GM19397 (cell line): ENCODE measurements around the gene COL4A2.

ENCODE experiments used
- ATAC-seq: cut with Tn5 transposase; IDR thresholded peaks from one replicate; pipeline ENCODE4 v1.9.1; 2021; ENCODE audit warnings: mild to moderate bottlenecking, moderate library complexity; ENCODE audit not compliant: unreplicated experiment

Gene COL4A2

DNA sequence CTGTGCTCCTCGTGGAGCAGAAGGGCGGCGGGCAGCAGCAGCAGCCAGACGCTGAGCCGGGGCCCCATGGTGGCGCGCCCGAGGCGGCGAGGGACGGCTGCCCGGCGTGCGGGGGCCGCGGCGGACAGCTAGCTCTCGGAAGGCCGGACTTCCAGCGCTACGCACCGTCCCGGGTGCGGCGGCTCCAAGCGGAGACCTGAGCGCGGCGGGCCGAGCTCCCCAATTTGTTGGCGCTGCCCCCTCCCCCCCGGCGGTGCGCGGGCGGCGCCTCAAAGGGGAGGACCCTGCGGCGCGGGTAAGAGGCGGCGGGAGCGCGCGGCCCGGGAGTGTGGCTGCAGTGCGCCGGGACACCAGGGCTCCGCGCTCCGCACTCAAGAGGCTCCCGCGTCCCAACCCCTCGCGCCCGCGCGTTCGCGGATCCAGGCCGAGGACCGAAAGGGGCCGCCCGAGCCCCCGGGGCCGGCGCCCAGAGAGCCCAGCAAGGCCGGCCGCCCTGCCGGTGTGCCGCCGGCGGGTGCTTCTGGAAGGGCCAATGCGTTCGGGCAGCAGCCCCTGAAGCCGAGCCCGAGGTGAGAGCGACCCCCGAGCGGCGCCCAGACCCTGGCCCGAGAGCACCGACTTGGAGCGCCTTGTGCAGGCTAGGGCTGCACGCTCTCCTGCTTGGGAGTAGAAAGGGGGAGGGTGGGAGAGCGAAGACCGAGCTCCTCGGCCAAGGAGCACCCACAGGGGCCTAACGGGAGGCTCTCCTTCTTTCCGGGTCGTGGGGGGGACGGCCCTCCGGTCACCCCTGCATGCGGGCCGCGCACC lies at the start of gene COL4A2, which contains the start of gene COL4A1:
TSS of gene COL4A2 (plus strand) at position 325 of the 807 bp plus-strand sequence. CDS start 620 bp downstream, outside the sequence.
TSS of gene COL4A1 (minus strand) at position 198 of the 807 bp plus-strand sequence. CDS start at position 68, 130 bp downstream.
- no peak for ATAC-seq

DNA sequence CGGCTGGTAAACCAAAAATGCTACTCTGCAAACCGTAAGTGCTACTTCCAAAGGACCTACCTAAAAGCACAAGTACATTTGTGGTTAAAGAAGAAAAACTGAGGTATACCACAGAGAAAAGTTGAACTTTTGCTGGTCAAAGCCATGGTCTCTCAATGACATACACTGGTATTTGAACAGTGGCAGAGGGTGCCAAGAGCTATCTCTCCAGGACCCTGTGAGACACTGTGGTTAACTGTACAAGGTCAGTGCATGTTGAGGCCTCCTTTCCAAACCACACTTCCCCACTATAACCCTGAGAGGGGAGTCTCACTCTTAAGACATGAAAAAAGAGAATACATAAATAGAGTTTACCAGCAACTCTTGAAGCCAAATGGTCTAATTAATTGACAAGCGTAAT lies 49.7 kb upstream of the COL4A2 start:
- no peak for ATAC-seq

DNA sequence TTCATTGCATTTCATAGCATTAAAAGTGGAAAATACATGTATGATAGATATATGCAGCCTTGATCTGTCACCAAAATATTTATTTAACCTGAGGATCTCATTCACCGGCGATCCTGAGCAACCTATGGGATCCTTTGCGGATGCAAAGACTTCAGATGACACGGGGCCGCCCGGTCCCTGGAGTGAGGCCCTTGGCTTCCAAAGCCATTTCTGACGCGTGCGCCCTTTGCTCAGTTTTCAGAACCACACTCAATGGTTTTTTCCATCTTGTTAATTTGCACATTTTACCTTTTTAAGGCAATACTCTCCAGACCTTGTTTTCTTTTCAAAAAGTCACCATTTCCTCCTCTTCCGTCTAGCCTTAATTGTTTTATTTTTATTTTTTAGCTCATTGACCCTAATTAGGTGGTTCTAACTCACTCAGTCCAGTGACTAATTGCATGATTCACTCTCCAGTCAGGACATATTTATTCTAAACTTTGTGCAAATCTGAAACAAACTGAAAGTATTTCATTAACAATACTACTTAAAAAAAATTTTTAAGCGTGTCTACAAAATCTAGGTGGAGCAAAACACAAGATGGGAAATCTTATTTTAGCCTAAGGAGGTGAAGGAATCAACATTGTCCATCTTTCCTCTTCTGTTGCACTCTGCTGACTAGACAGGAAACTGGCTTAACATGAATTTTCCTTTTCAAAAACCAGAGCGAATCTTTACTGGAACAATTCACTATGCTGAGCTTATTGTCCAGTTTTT lies 48.0 kb upstream of the COL4A2 start:
- no peak for ATAC-seq

DNA sequence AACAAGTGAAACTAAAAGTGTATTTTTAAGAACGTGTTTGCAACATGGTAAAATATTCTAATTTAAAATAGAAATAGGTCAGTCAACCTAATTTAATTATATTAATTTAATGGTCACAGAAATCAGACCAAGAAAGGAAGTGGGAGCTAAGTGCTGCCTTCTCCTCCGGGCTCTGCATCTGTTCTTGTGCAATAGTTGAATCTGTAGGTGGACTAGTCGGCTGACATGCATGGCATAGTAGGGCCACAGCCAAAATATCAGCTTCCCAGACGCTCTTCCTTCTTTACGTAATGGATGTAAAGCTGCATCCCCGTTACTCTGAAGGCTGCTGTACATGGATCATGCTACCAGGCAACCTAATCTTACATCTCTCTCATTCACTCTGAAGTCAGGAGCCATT lies 47.4 kb upstream of the COL4A2 start:
- ATAC-seq = no peak

DNA sequence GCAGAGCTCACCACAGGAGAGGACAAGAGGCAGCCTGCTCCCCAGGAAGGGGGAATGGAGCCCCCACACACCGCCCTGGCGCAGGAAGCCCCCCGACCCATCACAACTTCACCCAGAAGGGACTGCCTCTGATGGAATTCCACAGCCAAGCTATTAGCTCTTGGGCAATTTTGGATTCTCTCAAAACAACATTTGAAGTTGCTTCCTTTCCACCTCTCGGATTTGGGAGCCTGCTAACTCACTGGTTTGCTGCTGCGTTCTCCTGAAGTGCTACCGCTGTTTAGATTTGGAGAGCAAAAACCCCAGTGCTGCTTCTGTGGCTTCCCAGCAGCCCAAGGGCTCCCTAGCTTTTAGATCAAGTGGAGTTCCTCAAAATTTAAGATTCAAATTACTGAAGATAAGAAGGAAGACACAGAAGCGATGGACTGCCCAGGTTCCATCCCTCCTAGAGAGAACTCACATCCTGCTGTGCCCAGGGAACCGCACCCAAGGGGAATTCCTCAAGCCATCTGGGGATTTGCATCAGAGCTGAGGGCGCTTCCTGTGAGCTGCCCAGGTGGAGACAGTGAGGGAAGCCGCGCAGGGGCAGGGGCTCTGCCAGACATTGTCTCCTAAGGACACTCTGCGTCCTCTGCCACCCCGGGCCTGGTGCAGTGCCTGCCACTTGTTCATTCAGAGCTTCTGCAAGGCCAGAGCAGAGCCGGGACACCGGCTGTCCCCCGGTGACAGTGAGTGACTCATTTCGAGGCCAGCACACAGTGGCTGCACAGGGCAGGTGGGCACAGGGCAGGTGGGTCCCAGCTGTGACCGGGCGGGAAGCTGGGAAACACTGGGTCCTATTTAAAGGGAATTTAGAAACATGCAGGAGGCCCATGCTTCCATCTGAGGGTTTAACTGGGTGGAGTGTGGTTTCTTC lies 45.7 kb upstream of the COL4A2 start:
- ATAC-seq = no peak

DNA sequence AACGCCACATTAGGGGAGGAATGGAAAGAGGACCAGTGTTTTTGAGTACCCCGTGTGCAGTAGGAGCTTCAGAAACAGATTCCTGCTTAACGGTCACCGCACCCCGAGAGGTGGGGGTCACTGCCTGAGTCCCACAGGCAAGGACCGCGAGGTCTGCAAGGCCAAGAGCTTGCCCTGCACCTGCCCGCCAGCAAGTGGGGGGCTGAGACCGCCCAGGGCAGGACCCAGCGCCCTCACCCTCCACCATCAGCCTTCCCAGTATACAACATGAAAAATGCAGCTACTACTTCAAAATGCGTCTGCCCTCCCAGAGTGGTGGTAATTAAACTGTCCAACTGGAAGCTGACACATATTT lies 45.0 kb upstream of the COL4A2 start:
- ATAC-seq = no peak

DNA sequence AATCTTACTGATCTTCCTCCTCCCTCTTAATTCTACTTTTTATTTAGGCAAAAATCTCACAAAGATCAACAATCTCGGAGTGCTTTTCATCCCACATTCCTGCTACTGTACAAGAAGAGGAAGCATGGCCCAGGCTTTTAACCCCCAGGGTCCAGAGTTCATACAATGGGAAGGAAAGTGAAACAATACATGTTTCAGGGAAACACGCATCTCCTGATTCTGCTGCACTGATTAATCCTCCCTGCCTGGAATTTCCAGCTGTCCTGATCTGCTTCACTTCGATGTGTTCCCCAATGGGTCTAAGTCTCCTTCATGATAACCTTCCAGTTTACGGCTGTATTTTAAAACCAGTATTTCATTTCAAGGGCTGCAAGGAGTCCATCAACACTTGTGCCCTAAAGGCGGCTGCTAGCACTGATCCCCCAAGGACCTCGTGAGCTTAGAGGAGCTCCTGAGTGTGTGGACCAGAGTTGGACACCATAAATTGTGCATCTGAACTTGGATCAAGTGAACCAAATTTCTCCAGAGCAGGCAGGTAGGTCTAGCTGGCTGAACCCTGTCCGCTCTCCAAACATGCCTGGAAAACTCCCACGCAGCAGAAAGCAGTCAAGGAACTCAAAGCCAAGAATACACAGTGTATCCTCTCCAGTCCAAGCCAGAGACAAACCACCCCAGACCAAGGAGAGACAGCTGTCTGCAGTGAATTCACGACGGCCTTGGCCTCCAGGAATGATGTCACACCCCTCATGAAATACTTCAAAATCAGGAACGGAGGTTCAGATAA lies 44.4 kb upstream of the COL4A2 start:
- no peak for ATAC-seq

DNA sequence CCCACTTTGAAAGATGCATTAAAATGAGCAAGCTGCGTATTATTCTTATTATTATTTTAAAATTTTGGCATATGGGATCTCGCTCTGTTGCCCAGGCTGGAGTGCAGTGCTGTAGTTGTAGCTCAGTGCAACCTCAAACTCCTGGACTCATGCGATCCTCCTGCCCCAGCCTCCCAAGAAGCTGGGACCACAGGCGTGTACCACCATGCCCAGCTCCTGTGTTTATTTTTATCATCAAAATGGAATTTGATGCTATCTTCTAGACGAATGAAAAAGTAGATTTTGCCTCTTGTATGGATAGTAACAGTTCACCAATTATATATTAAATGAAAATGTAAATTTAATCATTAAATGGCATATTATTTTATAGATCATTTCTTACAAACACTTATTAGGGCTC lies 43.7 kb upstream of the COL4A2 start:
- no peak for ATAC-seq

DNA sequence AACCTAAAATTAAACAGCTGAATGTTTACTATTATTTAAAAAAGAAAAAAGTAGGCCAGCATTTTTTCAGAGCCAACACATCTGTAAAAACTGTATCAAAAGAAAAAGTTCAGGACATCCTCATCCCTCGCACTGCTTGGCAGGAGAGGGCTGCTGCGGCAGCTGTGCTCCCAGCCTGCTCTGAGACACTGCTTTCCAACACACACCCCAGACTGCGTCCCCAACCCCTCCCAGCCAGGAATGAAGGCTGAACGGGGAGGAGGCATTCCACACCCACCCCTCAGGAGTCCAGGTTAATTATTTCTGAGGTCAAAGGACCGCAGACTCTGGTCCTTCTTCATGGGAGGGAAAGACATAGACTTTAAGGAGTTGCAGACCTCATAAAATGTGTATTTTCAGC lies 43.2 kb upstream of the COL4A2 start:
- no peak for ATAC-seq

DNA sequence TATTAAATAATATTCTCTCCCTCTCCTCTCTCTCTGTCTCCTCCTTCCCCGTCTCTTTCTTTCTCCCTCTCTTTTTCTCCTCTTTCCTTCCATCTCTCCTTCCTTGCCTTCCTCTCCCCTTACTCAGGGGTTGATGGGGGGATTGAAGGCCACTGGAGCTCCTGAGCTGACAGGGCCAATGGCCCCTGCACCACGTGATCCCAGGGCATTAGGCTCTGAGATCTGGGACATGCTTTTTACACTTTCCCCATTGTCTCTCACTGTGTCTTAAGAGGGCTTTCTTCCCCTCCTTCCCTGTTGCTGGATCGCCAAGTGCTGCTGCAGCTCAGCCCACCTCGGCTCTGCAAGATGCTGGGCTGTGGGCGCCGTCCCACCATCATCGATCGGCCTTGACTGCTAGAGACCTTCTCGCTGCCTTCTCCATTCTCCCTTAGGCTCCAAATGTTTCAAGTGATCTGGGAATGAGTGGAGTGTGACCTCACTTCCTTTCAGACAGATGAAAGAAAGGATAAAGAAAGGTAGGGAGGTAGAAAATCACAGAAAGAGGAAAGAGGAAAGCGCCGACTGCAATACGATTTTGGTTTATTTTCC lies 42.3 kb upstream of the COL4A2 start:
- ATAC-seq = no peak

DNA sequence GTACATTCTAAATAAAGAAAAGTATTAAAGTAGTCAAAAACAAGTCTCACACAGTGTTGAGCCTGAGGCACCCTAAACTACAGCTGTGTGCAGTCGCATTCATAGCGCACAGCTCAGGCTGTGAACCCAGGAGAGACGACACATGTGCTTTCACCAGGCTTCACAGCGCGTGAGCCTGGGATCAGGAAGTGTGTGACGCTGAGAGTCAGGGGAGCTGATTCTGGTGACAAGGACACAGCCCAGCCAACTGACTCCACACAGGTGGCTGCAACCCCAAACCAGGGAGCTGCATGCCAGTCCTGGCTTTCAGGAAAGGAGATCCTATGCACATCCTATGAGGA lies 41.8 kb upstream of the COL4A2 start:
- no peak for ATAC-seq

DNA sequence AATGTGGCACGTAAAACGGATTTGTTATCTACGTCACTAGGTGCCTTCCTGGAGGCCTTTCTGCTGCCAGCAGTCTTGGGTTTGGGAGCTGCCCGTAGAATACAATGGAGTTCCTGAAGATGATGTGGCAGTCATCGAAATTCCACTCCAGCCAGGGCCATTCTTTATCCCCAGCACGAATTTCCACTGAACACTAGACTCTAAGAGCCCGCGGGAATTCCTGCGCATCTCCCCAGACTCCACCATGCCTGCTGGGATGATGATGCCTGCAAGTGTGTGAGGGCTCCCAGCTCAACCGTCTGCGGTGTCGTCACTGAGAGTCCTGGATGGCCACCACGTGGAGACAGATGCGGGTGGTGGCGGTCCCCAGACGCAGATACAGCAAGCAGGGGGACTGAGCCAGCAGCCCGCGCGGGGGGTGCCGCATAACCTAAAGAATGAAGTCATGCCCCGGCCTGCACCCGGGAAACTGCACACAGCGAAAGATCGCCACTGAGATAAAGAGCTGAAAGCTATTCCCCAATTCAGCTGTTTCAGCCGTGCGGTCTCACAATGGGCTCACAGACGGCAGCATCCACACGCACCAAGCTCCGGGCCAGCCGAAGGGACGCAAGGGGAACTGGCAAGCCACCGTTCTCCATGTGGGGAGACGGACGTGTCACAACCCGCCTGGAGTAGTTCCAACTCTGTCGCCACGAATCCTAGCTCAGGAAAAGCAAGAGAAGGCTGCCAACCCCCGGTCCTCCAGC lies 41.2 kb upstream of the COL4A2 start:
- no peak for ATAC-seq

DNA sequence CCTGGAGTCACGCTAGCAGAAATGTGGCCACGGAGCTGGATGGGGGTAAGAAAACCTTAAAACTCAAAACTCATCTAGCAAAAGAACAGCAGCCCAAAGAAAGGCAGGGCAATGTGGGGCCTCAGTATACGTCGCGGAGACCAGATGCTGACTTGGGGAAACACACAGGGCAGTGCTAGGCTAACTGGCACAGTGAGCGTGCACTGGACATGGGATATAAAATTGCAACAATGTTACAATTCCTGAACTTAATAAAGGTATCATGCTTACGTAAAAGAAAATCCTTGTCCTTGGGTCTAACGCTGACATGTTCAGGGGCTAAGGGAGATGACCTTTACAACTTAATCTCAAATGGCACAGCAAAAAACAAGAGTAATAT lies 40.7 kb upstream of the COL4A2 start:
- ATAC-seq = no peak

DNA sequence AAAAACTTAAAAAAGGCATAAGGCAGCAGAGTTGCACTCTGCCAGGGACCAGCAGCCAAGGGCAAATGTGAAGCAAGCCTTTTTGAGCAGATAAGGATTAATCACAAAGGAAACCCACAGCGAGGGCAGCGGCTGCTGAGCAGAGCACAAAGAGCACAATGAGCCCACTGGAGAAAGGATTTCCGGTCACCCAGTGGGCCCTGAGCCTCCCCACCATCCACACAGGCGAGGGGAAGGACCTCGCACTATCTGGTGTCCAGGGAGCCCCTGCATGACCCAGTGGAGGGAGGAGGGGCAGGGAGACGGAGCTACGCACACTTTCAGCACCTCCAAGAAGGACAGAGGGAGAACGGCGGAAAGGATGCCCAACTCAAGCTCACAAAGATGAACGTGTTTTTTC lies 40.1 kb upstream of the COL4A2 start:
- ATAC-seq = no peak

DNA sequence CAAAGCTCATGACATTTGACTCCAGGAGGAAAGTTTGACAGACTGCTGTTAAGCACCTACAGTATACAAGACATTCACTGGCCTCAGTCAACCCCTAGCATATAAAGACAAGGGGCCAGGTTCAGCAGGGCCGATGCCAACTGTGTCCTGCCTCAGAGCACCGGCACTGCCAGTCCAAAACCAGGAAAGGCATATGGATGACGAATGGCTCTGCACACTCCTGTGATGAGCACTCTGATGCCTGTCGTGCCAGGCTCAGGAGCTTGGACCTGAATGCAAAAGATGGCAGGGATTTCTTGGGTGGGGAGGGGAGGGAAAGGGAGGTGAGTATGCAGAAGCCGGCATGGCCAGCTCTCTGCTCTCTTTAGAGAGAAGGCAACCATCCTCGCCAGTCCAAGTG lies 39.0 kb upstream of the COL4A2 start:
- ATAC-seq = no peak

DNA sequence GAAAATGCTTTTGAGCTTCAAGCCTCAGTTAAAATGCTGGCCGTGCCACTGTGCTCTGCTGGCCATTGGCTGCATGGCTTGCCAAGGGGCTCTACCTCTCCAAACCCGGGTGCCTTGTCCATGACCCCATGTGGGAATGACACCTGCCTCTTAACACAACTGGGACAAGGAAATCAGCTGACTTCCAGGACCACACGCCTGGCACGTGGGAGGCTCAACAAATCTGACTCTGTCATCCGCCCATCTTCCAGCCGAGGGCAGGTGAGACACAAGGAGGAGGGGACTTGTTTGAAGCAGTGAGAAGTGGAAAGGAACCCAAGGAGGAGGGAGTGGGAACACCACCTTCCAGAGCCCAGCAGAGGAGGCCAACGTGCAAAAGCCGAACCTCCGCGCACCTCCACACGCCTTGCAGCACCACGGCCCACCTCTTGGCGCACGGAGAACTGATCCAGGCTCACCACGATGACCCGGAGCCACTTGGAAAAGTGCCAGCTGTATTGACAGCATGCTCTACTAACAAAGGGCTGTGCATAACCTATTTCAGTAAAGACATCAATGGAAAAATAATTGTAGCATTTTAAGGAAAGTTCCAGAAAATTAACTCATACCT lies 38.4 kb upstream of the COL4A2 start:
- no peak for ATAC-seq

DNA sequence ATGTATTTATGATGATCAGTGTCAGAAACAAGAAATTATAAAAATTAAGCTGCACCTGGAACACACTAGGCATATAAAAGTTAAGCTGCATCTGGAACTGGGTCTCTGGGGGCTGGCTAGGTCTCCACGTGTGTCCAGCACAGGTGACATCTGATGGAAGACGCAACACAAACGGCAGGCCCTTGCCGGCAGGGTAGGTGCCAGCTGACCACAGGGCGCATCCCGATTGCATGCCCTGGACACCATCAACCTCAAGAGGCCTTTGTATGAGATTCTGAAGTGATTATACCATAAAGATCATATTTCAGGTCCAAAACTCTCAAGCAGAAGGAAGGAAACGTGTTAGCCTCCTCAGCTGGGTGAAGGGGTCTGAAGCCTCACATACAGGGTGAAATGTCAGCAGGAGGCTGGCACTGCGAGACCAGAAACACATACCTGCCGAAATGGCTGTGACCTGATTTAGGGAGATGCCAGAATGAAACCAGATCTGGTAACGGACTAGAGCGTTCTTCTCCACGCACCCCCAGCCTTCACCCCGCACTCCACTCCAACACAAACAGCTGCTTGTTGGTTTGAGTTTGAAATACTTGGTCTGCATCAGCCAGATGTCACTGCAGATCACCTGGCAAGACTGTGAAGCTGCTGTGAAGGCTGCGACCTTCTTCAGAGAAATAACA lies 37.4 kb upstream of the COL4A2 start:
- ATAC-seq = no peak

DNA sequence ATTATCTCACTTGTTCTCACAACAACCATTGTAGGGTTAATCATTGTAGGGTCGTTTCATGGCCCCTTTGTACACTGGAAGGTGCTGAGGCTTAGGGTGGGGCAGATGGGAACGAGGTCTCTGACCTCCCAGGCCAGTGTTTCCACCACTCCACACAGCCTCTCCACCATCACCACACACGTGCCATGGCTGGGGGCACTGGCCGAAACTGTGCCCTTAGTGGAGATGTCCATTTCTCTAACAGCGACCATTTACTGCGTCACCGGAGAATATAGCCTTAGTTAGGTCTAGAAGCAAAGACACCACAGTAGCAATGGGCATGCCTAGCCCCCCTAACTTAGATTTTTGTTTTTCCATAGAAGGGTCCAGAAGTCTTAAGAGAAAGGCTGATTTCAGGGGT lies 36.6 kb upstream of the COL4A2 start:
- no peak for ATAC-seq

DNA sequence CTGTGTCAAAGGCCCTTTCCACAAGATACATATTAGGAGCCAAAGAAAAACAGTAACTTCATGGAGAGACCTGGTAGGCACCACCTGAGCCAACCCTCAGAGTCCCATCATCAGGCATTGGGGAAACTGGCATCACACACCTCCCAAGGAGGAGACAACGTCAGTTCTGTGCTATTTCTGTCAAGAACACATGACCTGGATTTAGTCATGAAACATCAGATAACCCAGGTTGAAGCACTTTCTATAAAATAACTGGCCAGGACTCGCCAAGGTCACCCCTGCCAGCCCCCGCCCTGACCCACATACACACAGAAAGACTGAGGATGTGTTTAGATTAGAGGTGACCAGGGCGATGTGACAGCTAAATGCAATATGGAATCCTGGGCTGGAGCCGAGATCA lies 35.8 kb upstream of the COL4A2 start:
- no peak for ATAC-seq
